ENCODE data around the gene SVIL.

The SVIL gene

GRCh38 chr10:29452546-29452945, 182.2 kb downstream of the SVIL start:
- Histone ChIP-seq H3K9ac (ENCODE audit: low read depth, low read length, poor library complexity, severe bottlenecking) (no peak overlapping the region), H3K9me2 (replicated peaks; ENCODE audit: low read depth, low read length) (no peaks in the 10 kb centered on the region), H2AFZ (ENCODE audit: low read length) (no peak overlapping the region), H3K79me2 (ENCODE audit: insufficient read depth, low read length) (no peaks in the 10 kb centered on the region), H3K4me1 (ENCODE audit: insufficient read depth, low read length, poor library complexity, severe bottlenecking) (no peaks in the 10 kb centered on the region), H3K4me3 (ENCODE audit: low read length, poor library complexity, severe bottlenecking) (no peak overlapping the region), H3K36me3 (ENCODE audit: insufficient read depth, low read length) (peaks cover 5% of the 10 kb centered on the region; the same call in 1 of the 2 replicates), H3F3A (ENCODE audit: low read depth) (no peaks in the 10 kb centered on the region), H3K27me3 (ENCODE audit: insufficient read depth, low read length, poor library complexity, severe bottlenecking) (no peaks in the 10 kb centered on the region), H3K9me3 (ENCODE audit: insufficient read depth, low read depth, low read length) (no peaks in the 10 kb centered on the region), H3K4me2 (ENCODE audit: low read depth, low read length, poor library complexity, severe bottlenecking) (no peak overlapping the region), H4K20me1 (ENCODE audit: insufficient read depth, low read length, poor library complexity, severe bottlenecking) (no peaks in the 10 kb centered on the region)
- TF ChIP-seq EZH2phosphoT487 (IDR thresholded peaks at IDR 0.05; ENCODE audit: borderline replicate concordance): no peak
- no peak for TF ChIP-seq CTCF (conservative IDR thresholded peaks at IDR 0.05; ENCODE audit: low read length)

- H3K9me2 ChIP-seq (replicated peaks; ENCODE audit: low read depth, low read length): no peaks in the 10 kb centered on the region
- H3K9ac ChIP-seq (ENCODE audit: low read depth, low read length, poor library complexity, severe bottlenecking): no peak overlapping the region
- H3K79me2 ChIP-seq (ENCODE audit: insufficient read depth, low read length): no peaks in the 10 kb centered on the region
- no peak overlapping the region for H3K4me3 ChIP-seq (ENCODE audit: low read length, poor library complexity, severe bottlenecking)
- H3K36me3 ChIP-seq (ENCODE audit: insufficient read depth, low read length): peaks cover 5% of the 10 kb centered on the region; the same call in 1 of the 2 replicates
- H4K20me1 ChIP-seq (ENCODE audit: insufficient read depth, low read length, poor library complexity, severe bottlenecking): no peaks in the 10 kb centered on the region
- H3K27me3 ChIP-seq (ENCODE audit: insufficient read depth, low read length, poor library complexity, severe bottlenecking): no peaks in the 10 kb centered on the region
- H3F3A ChIP-seq (ENCODE audit: low read depth): no peaks in the 10 kb centered on the region
- no peak overlapping the region for H3K4me2 ChIP-seq (ENCODE audit: low read depth, low read length, poor library complexity, severe bottlenecking)
- no peaks in the 10 kb centered on the region for H3K9me3 ChIP-seq (ENCODE audit: insufficient read depth, low read depth, low read length)
- no peaks in the 10 kb centered on the region for H3K4me1 ChIP-seq (ENCODE audit: insufficient read depth, low read length, poor library complexity, severe bottlenecking)
- no peak overlapping the region for H2AFZ ChIP-seq (ENCODE audit: low read length)
- TF ChIP-seq CTCF (conservative IDR thresholded peaks at IDR 0.05; ENCODE audit: low read length): no peak
Measured at GRCh38 chr10:29451946-29452345, 182.8 kb downstream of the SVIL start.

- Histone ChIP-seq H3K9ac (ENCODE audit: low read depth, low read length, poor library complexity, severe bottlenecking) (no peak overlapping the region), H4K20me1 (ENCODE audit: insufficient read depth, low read length, poor library complexity, severe bottlenecking) (no peaks in the 10 kb centered on the region), H3K36me3 (ENCODE audit: insufficient read depth, low read length) (peaks cover 5% of the 10 kb centered on the region; the same call in 1 of the 2 replicates), H3K4me3 (ENCODE audit: low read length, poor library complexity, severe bottlenecking) (no peak overlapping the region), H2AFZ (ENCODE audit: low read length) (no peak overlapping the region), H3K27me3 (ENCODE audit: insufficient read depth, low read length, poor library complexity, severe bottlenecking) (no peaks in the 10 kb centered on the region), H3F3A (ENCODE audit: low read depth) (no peaks in the 10 kb centered on the region), H3K4me2 (ENCODE audit: low read depth, low read length, poor library complexity, severe bottlenecking) (no peak overlapping the region), H3K4me1 (ENCODE audit: insufficient read depth, low read length, poor library complexity, severe bottlenecking) (peaks cover 3% of the 10 kb centered on the region), H3K79me2 (ENCODE audit: insufficient read depth, low read length) (no peaks in the 10 kb centered on the region), H3K9me2 (replicated peaks; ENCODE audit: low read depth, low read length) (no peaks in the 10 kb centered on the region), H3K9me3 (ENCODE audit: insufficient read depth, low read depth, low read length) (no peaks in the 10 kb centered on the region)
- TF ChIP-seq CTCF (conservative IDR thresholded peaks at IDR 0.05; ENCODE audit: low read length) (no peak), EZH2phosphoT487 (IDR thresholded peaks at IDR 0.05; ENCODE audit: borderline replicate concordance) (no peak)
Measured at GRCh38 chr10:29450405-29450804, 184.4 kb downstream of the SVIL start.
